ENCODE measurements around the gene AOAH.
"Not testable (repeated sequence)": the region's sequence is repeated elsewhere in the genome, so short reads cannot be mapped to it uniquely, and the experiment has no call there.

Gene AOAH

DNA sequence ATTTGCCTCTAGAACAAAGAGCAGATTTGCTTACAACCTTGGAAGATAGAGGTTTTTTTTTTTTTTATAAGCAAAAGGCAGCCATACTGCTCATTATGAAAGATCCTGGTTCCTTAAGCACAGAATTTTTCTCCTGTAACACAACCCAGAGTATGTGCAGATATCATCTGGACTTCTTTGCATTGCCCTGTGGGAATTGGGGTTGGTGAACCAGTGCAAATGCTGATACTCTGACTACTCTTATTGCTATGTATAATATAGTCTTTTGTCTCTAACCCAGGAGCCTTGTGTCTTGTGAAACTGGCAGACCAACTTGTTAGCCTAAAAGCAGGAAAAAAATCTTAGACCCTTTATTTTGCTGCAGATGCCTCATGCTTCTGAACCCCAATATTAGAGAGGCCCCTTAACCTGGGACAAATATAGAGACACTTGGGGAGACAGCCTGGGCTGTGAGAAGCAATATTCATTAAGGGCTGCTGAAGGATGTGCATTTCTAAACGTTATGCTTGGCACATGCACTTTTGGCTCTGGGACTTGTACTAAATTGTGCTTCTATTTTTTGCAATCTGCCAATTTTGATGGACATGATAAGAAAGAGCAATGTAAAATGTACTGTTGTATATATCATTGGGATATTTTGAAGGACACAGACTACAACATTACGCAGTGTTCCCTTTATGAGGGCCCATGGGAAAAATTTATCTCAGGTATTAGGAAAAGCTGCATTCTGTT, 255.8 kb downstream of the AOAH start:
- no peak for DNase-seq (ENCODE audit: low read depth)

DNA sequence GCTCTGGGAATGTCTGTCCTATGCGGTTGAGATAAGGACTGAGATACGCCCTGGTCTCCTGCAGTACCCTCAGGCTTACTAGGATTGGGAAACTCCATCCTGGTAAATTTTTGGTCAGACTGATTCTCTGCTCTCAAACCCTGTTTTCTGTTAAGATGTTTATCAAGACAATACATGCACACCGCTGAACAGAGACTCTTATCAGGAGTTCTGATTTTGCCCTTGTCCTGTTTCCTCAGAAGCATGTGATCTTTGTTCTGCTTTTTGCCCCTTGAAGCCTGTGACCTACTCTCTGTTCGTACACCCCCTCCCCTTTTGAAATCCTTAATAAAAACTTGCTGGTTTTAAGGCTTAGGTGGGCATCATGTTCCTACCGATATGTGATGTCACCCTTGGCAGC, 258.3 kb downstream of the AOAH start:
- not testable (repeated sequence) for DNase-seq (ENCODE audit: low read depth)

DNA sequence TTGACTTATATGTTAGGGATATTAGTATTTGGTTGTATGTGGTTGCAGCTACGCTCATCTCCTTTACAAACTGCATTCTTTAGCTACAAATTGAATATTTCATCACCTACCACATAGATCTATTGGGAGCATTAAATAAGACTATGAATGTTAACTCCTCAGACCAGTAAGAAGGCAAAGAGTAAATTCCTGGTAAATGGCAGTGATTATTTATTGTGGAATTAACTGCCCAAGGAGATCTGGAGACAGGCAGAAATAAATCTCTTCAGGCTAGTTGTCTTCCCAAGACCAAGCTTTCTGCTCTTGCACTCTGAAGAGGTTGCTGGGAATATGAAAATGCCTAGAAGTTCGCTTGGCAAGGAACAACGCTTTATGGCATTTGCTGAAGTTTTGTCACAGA, 260.0 kb downstream of the AOAH start:
- DNase-seq (ENCODE audit: low read depth), result no peak
